PFSK-1 (cell line): Measurements from ENCODE around the gene CALML3.

ENCODE experiments used
- FOXP2 ChIP-seq: optimal IDR thresholded peaks from 2 replicates; pipeline ENCODE3; 2011; ENCODE audit warnings: borderline replicate concordance, control low read depth, inconsistent platforms; ENCODE audit not compliant: insufficient read depth; ENCODE audit errors: extremely low read length, extremely low read depth
- POLR2AphosphoS5 ChIP-seq: IDR thresholded peaks from 2 replicates; pipeline ENCODE4 v1.6.1; 2012; ENCODE audit warnings: low read depth, mild to moderate bottlenecking, control low read depth, low read length, moderate library complexity
- TAF1 ChIP-seq: IDR thresholded peaks from 2 replicates; pipeline ENCODE4 v1.6.1; 2012; ENCODE audit warnings: low read length, control low read depth, borderline replicate concordance; ENCODE audit not compliant: insufficient read depth

- no peak for TF ChIP-seq TAF1
- no peak for TF ChIP-seq POLR2AphosphoS5
- TF ChIP-seq FOXP2 = no peak
Measured at GRCh38 chr10:5490698-5491464, 33.9 kb upstream of the CALML3 start.
